ENCODE measurements around the gene CARD19. TPM values are rescaled to one million over a fixed set of nuclear protein-coding genes. Genes with fewer than 3 reads are reported as not detected.

Gene CARD19
- total and polyA plus RNA-seq, 2 donors (not counting 1 experiment from before 2014, with no cell fraction given): 31.9 to 63.4 TPM

- Mint-ChIP-seq H3K27ac (peak overlapping the region; percentile 95), H3K4me1 (peaks cover 57% of the 10 kb centered on the region), H3K27me3 (no peaks in the 10 kb centered on the region), H3K4me3 (peak overlapping the region; percentile 84), H3K9me3 (ENCODE audit: insufficient read depth) (no peaks in the 10 kb centered on the region)
- no peaks in the 10 kb centered on the region for H3K27me3 ChIP-seq (replicated peaks in 1 of 4; ENCODE audit: control extremely low read depth in 1 of 4, control insufficient read depth in 3 of 4, insufficient read depth in 4 of 4, low read length in 3 of 4)
- intact Hi-C loops (cut with micrococcal nuclease): loop anchor here (5.0 kb wide), 1 partner anchor 510 kb away; no protein-coding TSS in a partner anchor
- no peaks in the 10 kb centered on the region for H3K36me3 ChIP-seq (replicated peaks in 1 of 2; ENCODE audit: control extremely low read depth in 1 of 2, control insufficient read depth in 1 of 2, extremely low read depth in 1 of 2, insufficient read depth in 2 of 2, low read length in 1 of 2)
- H3K9me3 ChIP-seq (ENCODE audit: control extremely low read depth in 1 of 3, control insufficient read depth in 2 of 3, insufficient read depth in 1 of 3, low read length in 2 of 3): no peaks in the 10 kb centered on the region
- no peak overlapping the region for H3K4me3 ChIP-seq (ENCODE audit: control extremely low read depth in 1 of 5, extremely low read depth in 1 of 5, insufficient read depth in 1 of 5, low read depth in 2 of 5, low read length in 4 of 5)
- 69% methylated on average over 8 of the region's 8 CpGs for WGBS (ENCODE audit: insufficient coverage)
- no peak for ATAC-seq (ENCODE audit: low read depth)
- no peak overlapping the region for H3K9ac ChIP-seq (ENCODE audit: low read length)
- H3K79me2 ChIP-seq (ENCODE audit: control insufficient read depth, insufficient read depth, low read length): peaks cover 10% of the 10 kb centered on the region
- peak overlapping the region; percentile 79 to 80 for H3K27ac ChIP-seq (ENCODE audit: low read length in 2 of 2)
- no peak overlapping the region for H3K4me2 ChIP-seq (replicated peaks; ENCODE audit: low read depth, low read length, poor library complexity, severe bottlenecking)
- H2AFZ ChIP-seq (ENCODE audit: insufficient read depth, low read depth, low read length, poor library complexity, severe bottlenecking): no peak overlapping the region
- TF ChIP-seq CTCF (IDR thresholded peaks at IDR 0.05) (no peak), EZH2 (IDR thresholded peaks at IDR 0.05; ENCODE audit: borderline replicate concordance, insufficient read depth, low read depth, low read length, poor library complexity, severe bottlenecking) (no peak)
- peak; percentile 63 for DNase-seq
- no peaks in the 10 kb centered on the region for H4K20me1 ChIP-seq (ENCODE audit: control insufficient read depth, insufficient read depth, low read length, poor library complexity, severe bottlenecking)
- peaks cover 36 to 47% of the 10 kb centered on the region in 2 donors for H3K4me1 ChIP-seq (ENCODE audit: control insufficient read depth in 2 of 2, insufficient read depth in 2 of 2, low read length in 2 of 2)
- ChIA-PET POLR2A (interaction anchor here (0.5 to 1.2 kb wide), 5 partner anchors 9 to 64 kb away, joined by 4 to 10 read pairs (median 4); partner anchors contain the start of gene CARD19), CTCF (interaction anchor here (0.6 to 1.4 kb wide), 4 partner anchors 12 to 52 kb away, joined by 3 to 8 read pairs (median 5); no protein-coding TSS in a partner anchor)
Measured at GRCh38 chr9:93057042-93057702, 38.8 kb upstream of the CARD19 start.
